GM21367 (cell line): ENCODE results near the gene HDHD5.

Source experiments
- ATAC-seq: cut with Tn5 transposase; IDR thresholded peaks from one replicate; pipeline ENCODE4 v1.9.1; 2021; ENCODE audit not compliant: unreplicated experiment

HDHD5 gene

GRCh38 chr22:17120711-17121232, 38.3 kb downstream of the HDHD5 start:
- no peak for ATAC-seq

GRCh38 chr22:17120281-17120680, 38.8 kb downstream of the HDHD5 start:
- ATAC-seq = no peak

DNA sequence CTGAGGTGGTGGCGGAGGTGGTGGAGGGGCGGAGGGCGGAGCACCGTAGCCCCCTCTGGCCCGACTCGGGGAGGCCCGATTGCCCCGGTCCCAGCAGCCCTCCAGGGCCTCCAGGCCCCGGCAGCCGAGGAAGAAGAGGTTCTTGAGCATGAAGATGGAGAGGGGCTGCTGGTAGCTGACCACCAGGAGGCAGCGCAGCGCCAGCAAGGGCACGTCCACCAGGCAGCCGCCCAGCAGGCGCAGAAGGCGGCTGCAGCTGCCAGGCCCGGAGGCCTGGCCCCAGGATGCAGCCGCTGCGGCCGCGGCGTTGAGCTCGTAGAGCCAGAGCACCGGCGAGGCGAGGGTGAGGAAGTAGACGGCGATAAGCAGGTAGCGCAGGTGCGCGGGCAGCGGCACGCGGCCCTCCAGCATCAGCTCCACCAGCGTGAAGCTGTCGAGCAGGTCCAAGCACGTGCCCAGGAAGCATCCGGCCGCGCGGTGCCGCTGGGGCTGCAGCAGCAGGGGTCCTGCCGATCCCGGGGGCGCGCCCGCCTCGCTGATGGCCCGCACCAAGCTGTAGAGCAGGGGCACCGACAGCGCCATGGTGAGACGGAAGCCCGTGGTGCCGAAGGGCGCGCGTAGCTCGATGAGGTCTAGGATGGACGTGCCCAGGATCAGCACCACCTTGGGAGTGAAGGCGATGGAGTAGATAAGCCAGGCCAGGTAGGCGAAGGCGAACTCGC, 39.4 kb downstream of the HDHD5 start:
- no peak for ATAC-seq

DNA sequence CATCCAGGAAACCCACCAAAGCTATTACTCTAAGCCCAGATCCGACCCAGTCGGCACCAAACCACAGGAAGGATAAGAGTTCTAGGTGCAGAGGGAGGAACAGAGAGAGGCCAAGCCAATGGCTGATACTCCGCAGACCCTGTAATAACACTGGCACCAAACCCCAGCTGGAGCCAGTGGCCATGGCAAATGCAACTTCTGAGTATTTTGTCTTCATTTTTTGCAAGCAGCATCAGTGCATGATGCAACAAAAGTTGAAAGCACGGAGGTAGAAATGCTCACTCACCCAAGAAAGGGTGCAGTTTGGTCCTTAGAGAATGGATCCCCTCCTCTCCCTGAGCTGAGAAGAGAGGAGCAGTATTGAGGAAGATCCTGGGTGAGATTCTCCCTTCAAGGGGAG, 40.7 kb downstream of the HDHD5 start:
- no peak for ATAC-seq

GRCh38 chr22:17117890-17118289, 41.2 kb downstream of the HDHD5 start:
- no peak for ATAC-seq

DNA sequence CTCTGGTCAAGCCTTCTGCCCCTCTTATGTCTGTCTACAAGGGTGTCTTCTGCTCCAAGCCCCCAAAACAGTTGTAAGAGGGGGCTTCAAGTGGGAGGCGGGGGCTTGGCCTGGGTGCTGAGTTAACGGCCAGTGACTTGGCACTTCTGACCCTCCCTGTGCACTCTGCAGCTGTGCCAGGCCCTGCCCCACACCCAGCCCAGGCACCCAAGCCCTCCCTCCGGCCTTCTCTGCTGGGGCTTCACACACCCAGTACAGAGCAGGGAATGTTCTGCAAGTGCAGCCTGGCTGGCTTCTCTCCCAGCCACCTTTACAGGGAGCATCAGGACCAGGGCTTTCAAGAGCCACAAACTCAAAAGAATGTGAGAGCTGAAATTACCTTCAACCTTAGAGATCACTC, 41.7 kb downstream of the HDHD5 start:
- ATAC-seq = no peak

DNA sequence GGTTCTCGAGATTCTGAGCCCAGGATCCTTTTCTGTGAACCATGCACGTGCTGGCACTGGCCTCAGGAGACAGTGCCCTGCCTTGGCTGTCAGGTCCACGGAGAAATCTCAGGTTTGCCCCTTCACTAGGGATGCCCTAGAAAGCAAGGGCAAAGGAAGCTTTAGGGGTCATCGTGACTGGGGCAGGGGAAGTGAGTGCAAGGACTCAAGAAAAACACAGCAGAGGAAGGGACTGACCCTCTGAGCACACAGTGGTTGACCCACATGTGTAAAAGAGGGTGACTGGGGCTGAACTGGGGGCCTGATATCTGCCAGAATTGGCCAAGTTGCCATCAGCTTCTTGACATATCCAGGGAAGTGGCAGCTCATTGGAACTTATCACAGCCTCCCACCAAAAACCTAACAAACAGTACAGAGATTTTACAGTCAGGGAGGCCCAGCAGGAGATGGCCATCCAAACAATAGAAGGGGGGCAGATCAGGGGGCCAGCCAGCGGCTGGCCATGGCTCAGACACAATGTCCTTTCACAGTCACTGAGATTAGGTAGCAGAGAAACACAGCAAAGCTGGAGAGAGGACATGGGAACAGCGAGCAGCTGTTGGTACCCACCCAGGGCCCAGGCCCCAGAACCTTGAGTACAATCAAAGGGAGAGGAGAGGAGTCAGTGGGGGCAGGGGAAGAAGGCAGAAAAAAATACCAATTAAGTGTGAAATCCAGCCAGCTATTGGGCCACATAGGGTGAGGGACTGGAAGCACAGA, 42.3 kb downstream of the HDHD5 start:
- no peak for ATAC-seq

DNA sequence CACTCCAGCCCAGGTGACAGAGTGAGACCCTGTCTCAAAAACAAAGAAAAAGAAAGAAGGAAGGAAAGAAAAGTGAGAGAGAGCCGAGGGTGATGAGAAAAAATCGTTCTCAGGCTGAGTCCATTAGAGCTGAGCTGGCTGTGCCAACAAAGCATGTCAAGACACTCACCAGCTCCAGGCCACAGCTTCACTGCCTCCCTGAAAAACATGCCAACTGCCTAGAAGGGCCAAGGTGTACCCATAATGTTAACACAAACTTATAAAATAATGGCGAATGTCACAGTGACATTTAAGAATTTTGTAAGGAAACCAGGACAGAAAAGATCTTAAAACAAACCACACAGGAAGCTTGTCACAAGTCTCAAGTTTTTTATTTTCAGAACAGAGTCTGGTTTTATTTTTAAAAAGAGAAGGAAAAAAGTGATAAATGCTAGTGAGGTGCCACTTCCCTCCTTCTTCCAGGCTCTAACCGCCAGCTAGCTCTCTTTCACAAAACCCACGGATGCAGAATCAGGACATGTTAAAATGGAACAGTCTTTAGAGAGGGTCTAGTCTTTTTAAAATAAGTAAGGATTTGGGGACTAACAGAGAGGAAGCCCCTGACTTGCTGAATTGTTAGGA, 43.0 kb downstream of the HDHD5 start:
- ATAC-seq = no peak

- ATAC-seq = no peak
Observed at GRCh38 chr22:17115236-17115635, 43.8 kb downstream of the HDHD5 start.

- no peak for ATAC-seq
Observed at GRCh38 chr22:17114898-17115235, 44.2 kb downstream of the HDHD5 start.

- no peak for ATAC-seq
Observed at GRCh38 chr22:17114173-17114897, 44.7 kb downstream of the HDHD5 start.

GRCh38 chr22:17113600-17113999, 45.5 kb downstream of the HDHD5 start:
- no peak for ATAC-seq

- no peak for ATAC-seq
Observed at GRCh38 chr22:17112491-17113042, 46.5 kb downstream of the HDHD5 start.

- ATAC-seq = no peak
Observed at GRCh38 chr22:17110791-17111550, 48.1 kb downstream of the HDHD5 start.

DNA sequence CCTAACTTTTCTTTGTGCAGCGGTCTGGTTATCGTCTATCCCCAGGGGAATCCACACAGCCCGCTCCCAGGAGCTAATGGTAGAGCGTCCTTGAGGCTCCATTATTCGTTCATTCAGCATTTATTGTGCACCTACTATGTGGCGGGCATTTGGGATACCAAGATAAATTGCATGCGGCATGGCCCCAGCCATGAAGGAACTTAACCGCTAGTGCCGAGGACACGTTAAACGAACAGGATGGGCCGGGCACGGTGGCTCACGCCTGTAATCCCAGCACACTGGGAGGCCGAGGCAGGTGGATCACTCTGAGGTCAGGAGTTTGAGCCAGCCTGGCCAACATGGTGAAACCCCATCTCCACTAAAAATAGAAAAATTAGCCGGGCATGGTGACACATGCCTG, 49.1 kb downstream of the HDHD5 start:
- no peak for ATAC-seq

- no peak for ATAC-seq
Observed at GRCh38 chr22:17109113-17109865, 49.8 kb downstream of the HDHD5 start.

DNA sequence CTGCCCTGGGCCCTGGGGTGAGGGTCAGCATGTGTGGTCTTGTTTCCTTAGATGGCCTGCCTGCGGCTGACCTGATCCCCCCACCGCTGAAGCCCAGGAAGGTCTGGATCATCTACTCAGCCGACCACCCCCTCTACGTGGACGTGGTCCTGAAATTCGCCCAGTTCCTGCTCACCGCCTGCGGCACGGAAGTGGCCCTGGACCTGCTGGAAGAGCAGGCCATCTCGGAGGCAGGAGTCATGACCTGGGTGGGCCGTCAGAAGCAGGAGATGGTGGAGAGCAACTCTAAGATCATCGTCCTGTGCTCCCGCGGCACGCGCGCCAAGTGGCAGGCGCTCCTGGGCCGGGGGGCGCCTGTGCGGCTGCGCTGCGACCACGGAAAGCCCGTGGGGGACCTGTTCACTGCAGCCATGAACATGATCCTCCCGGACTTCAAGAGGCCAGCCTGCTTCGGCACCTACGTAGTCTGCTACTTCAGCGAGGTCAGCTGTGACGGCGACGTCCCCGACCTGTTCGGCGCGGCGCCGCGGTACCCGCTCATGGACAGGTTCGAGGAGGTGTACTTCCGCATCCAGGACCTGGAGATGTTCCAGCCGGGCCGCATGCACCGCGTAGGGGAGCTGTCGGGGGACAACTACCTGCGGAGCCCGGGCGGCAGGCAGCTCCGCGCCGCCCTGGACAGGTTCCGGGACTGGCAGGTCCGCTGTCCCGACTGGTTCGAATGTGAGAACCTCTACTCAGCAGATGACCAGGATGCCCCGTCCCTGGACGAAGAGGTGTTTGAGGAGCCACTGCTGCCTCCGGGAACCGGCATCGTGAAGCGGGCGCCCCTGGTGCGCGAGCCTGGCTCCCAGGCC, 50.6 kb downstream of the HDHD5 start:
- no peak for ATAC-seq

GRCh38 chr22:17107547-17107810, 51.6 kb downstream of the HDHD5 start:
- ATAC-seq = no peak
